Measurements from ENCODE around the gene S100A10.

DNA sequence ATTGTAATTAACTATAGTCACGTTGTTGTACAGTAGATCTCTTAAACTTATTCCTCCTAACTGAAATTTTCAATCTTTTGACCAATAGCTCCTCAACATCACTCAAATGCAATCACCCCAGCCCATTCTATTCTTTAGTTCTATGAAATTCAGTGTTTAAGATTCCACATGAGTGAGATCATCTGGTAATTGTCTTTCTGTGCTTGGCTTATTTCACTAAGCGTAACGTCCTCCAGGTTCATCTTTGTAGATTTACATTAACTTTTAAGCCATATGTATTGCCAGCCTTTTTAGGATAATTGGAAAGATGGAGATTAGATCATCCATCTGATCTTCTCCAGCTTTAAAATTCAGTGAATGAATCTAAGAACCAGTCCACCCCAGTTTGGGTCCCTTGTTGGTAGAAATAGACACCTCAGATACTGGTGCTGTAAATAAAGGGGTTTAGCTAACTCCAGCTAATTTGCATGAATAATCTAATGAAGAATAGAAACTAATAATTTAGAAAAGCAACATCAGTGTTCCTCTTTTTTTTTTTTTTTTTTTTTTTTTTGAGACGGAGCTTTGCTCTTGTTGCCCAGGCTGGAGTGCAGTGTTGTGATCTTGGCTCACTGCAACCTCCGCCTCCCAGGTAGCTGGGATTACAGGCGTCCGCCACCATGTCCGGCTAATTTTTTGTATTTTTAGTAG lies 7.0 kb downstream of the S100A10 start:
- TF ChIP-seq, protein P1, sequence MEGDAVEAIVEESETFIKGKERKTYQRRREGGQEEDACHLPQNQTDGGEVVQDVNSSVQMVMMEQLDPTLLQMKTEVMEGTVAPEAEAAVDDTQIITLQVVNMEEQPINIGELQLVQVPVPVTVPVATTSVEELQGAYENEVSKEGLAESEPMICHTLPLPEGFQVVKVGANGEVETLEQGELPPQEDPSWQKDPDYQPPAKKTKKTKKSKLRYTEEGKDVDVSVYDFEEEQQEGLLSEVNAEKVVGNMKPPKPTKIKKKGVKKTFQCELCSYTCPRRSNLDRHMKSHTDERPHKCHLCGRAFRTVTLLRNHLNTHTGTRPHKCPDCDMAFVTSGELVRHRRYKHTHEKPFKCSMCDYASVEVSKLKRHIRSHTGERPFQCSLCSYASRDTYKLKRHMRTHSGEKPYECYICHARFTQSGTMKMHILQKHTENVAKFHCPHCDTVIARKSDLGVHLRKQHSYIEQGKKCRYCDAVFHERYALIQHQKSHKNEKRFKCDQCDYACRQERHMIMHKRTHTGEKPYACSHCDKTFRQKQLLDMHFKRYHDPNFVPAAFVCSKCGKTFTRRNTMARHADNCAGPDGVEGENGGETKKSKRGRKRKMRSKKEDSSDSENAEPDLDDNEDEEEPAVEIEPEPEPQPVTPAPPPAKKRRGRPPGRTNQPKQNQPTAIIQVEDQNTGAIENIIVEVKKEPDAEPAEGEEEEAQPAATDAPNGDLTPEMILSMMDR (IDR thresholded peaks at IDR 0.05; ENCODE audit: insufficient read depth, low read depth, low read length): no peak
- TF ChIP-seq EZH2 (IDR thresholded peaks at IDR 0.05; ENCODE audit: insufficient read depth, low read length): no peak

All from astrocyte (in vitro differentiated cells and primary cell).